K562 (cell line): ENCODE measurements around the gene DPH1. TPM values are rescaled to one million over a fixed set of nuclear protein-coding genes. Genes with fewer than 3 reads are reported as not detected.

ENCODE experiments used
- ATAC-seq: fragments of 200-7000 bp; cut with Tn5 transposase; 3 replicates; pipeline ENCODE4 v1.9.1; 2020; ENCODE audit warnings: moderate library complexity
- BruUV-seq: library from RNA; stranded (reverse); fragments of 400-500 nt; replicated peaks from 2 replicates; lab custom pipeline; 2021; lab: Mats Ljungman, UMichigan
- CTCF ChIA-PET: fragments of 300-600 bp; formaldehyde crosslinking; extraction: SDS; loops from one replicate; lab custom pipeline; 2021; ENCODE audit warnings: low intra/inter-chr PET ratio; lab: Yijun Ruan, JAX
- POLR2A ChIA-PET: fragments of 300-600, 350-650 bp; sonication (Branson Sonifier 250); formaldehyde crosslinking; extraction: SDS; loops from one replicate; lab custom pipeline; 2021; ENCODE audit warnings: antibody characterized with exemption, inconsistent platforms; lab: Yijun Ruan, JAX
- DNase-seq, 4 experiments: peaks; one replicate each; pipeline versions ENCODE4 v3.0.0 to v3.0.0-alpha.2; 2011 to 2018; ENCODE audit warnings: low spot score in 3 of 4, mixed read lengths in 3 of 4; ENCODE audit errors: extremely low read depth in 1 of 4
- FAIRE-seq: peaks from 2 replicates; lab custom pipeline; 2011; peaks lifted over from hg19 to GRCh38; lab: Jason Lieb, UNC
- H2AFZ ChIP-seq: 2 replicates; pipeline ENCODE4 v1.6.0; 2011; ENCODE audit warnings: low read depth, low read length, control low read depth, inconsistent platforms
- H3K27ac ChIP-seq: fragments of 200-600 bp; 3 replicates; pipeline ENCODE4 v1.8.0; 2011; ENCODE audit warnings: low read depth, mild to moderate bottlenecking, control low read depth, inconsistent platforms, low read length, moderate library complexity, mixed read lengths; ENCODE audit errors: extremely low read depth
- H3K27me3 ChIP-seq, 2 experiments: fragments of 300-600 bp in 1 of 2; 2 replicates in 1 of 2; 3 replicates in 1 of 2; pipeline versions ENCODE4 v1.6.0 to v1.8.0; 2011; ENCODE audit warnings: inconsistent platforms in 2 of 2, low read length in 2 of 2, mild to moderate bottlenecking in 1 of 2, mixed read lengths in 1 of 2, moderate library complexity in 1 of 2; ENCODE audit not compliant: control insufficient read depth in 2 of 2, insufficient read depth in 2 of 2
- H3K36me3 ChIP-seq: fragments of 300-600 bp; 3 replicates; pipeline ENCODE4 v1.8.0; 2011; ENCODE audit warnings: mild to moderate bottlenecking, low read length, inconsistent platforms; ENCODE audit not compliant: control insufficient read depth, insufficient read depth
- H3K4me1 ChIP-seq, 2 experiments: fragments of 200-600 bp in 1 of 2; replicated peaks in 1 of 2; 2 replicates in 1 of 2; 3 replicates in 1 of 2; pipeline versions ENCODE4 v1.5.1 to v1.8.0; 2011; ENCODE audit warnings: inconsistent platforms in 2 of 2, low read length in 2 of 2, mild to moderate bottlenecking in 1 of 2, mixed read lengths in 1 of 2, moderate library complexity in 1 of 2; ENCODE audit not compliant: control insufficient read depth in 2 of 2, insufficient read depth in 2 of 2
- H3K4me2 ChIP-seq: 2 replicates; pipeline ENCODE4 v1.6.1; 2011; ENCODE audit warnings: low read length, control low read depth, inconsistent platforms, mixed read lengths; ENCODE audit not compliant: insufficient read depth
- H3K4me3 ChIP-seq: fragments of 200-600 bp; sonication (generic), shearing (Covaris generic); 2 replicates; pipeline ENCODE4 v1.5.1; 2016; ENCODE audit warnings: control low read depth, inconsistent platforms
- H3K79me2 ChIP-seq: fragments of 200-600 bp; 3 replicates; pipeline ENCODE4 v1.8.0; 2011; ENCODE audit warnings: low read length, inconsistent platforms; ENCODE audit not compliant: control insufficient read depth, insufficient read depth
- H3K9ac ChIP-seq, 2 experiments: 2 replicates each; pipeline versions ENCODE4 v1.6.0 to v1.6.1; 2011; ENCODE audit warnings: low read depth in 2 of 2, low read length in 2 of 2, control low read depth in 1 of 2, inconsistent platforms in 1 of 2, mild to moderate bottlenecking in 1 of 2, mixed read lengths in 1 of 2; ENCODE audit not compliant: insufficient read depth in 1 of 2
- H3K9me1 ChIP-seq: one replicate; pipeline ENCODE4 v1.6.0; 2011; ENCODE audit warnings: inconsistent platforms, mild to moderate bottlenecking, low read length, moderate library complexity; ENCODE audit not compliant: control insufficient read depth, insufficient read depth
- H3K9me3 ChIP-seq: replicated peaks from 2 replicates; pipeline ENCODE4 v1.5.1; 2011; ENCODE audit warnings: low read depth, low read length, inconsistent platforms; ENCODE audit not compliant: control insufficient read depth, insufficient read depth
- H4K20me1 ChIP-seq: replicated peaks from 2 replicates; pipeline ENCODE4 v1.6.1; 2011; ENCODE audit warnings: low read length, inconsistent platforms, mixed read lengths; ENCODE audit not compliant: control insufficient read depth, insufficient read depth
- ATF7 ChIP-seq: fragments of 450-650 bp; IDR thresholded peaks from 2 replicates; pipeline ENCODE4 v1.7.1; 2014; ENCODE audit warnings: mild to moderate bottlenecking, moderate library complexity
- COPS2 ChIP-seq: fragments of 450-650 bp; conservative IDR thresholded peaks from 2 replicates; pipeline ENCODE4 v1.6.1; 2016; ENCODE audit warnings: mild to moderate bottlenecking, moderate library complexity
- CREB1 ChIP-seq, 2 experiments: sonication (generic) in 1 of 2; formaldehyde crosslinking in 1 of 2; IDR thresholded peaks; 2 replicates each; pipeline versions ENCODE4 v1.6.1 to v1.8.0; 2012 to 2022; ENCODE audit warnings: inconsistent platforms in 1 of 2, mild to moderate bottlenecking in 1 of 2, missing genetic modification reagents in 1 of 2, moderate library complexity in 1 of 2
- DEAF1 ChIP-seq: fragments of 450-650 bp; formaldehyde crosslinking; IDR thresholded peaks from 2 replicates; pipeline ENCODE4 v1.4.0; 2020; ENCODE audit warnings: mild to moderate bottlenecking, moderate library complexity
- HEY1 ChIP-seq: fragments of 250-450 bp; sonication (Bioruptor Pico); IDR thresholded peaks from 2 replicates; pipeline ENCODE4 v1.5.0; 2020; ENCODE audit warnings: mild to moderate bottlenecking, moderate library complexity, borderline replicate concordance
- NBN ChIP-seq: fragments of 450-650 bp; IDR thresholded peaks from 2 replicates; pipeline ENCODE4 v1.6.1; 2016; ENCODE audit warnings: low read depth, mild to moderate bottlenecking
- NFXL1 ChIP-seq: fragments of 450-650 bp; formaldehyde crosslinking; IDR thresholded peaks from 2 replicates; pipeline ENCODE4 v1.4.0; 2021; ENCODE audit warnings: mild to moderate bottlenecking
- PHF8 ChIP-seq: fragments of 200-600 bp; sonication (generic); IDR thresholded peaks from 2 replicates; pipeline ENCODE4 v1.6.1; 2012; ENCODE audit warnings: mixed run types, mild to moderate bottlenecking, inconsistent platforms, low read length, moderate library complexity, borderline replicate concordance
- PURB ChIP-seq: sonication (generic); formaldehyde crosslinking; IDR thresholded peaks from 2 replicates; pipeline ENCODE4 v1.9.0; 2021; ENCODE audit warnings: low read depth, mild to moderate bottlenecking, missing genetic modification reagents
- SLC30A9 ChIP-seq: fragments of 250-450 bp; sonication (Bioruptor Pico); IDR thresholded peaks from 2 replicates; pipeline ENCODE4 v1.8.0; 2022; ENCODE audit warnings: mild to moderate bottlenecking, moderate library complexity
- SMARCB1 ChIP-seq: IDR thresholded peaks from 2 replicates; pipeline ENCODE4 v1.6.1; 2011; ENCODE audit warnings: improper control_type of control experiment, low read depth; ENCODE audit not compliant: insufficient read length
- SREBF1 ChIP-seq: fragments of 150-350 bp; IDR thresholded peaks from 2 replicates; pipeline ENCODE4 v1.6.1; 2014; ENCODE audit warnings: antibody characterized with exemption, low read depth, low read length, borderline replicate concordance
- ZNF436 ChIP-seq: fragments of 250-450, 450-650 bp; sonication (Bioruptor Pico); formaldehyde crosslinking; IDR thresholded peaks from 2 replicates; pipeline ENCODE4 v1.7.0; 2020; ENCODE audit warnings: mild to moderate bottlenecking
- ZNF76 ChIP-seq: fragments of 250-450 bp; sonication (Bioruptor Pico); IDR thresholded peaks from 2 replicates; pipeline ENCODE4 v1.4.0; 2020; ENCODE audit warnings: mild to moderate bottlenecking, moderate library complexity, borderline replicate concordance
- WGBS: fragments of 100-300 bp; shearing (Covaris generic); methylation state at CpG from one replicate; pipeline ENCODE4 v1.1.6; 2016; ENCODE audit warnings: low coverage, mixed read lengths; ENCODE audit not compliant: insufficient coverage; ENCODE audit errors: missing lambda C conversion rate; 5-methylcytosine and 5-hydroxymethylcytosine counted together
- in situ Hi-C: fragments of 300-500 bp; cut with MboI; formaldehyde crosslinking; loops from 4 replicates; pipeline ENCODE4 v1.15.0; 2018; ENCODE audit warnings: inconsistent platforms, mixed read lengths
- intact Hi-C: fragments of 100-400 bp; cut with micrococcal nuclease; formaldehyde crosslinking; loops from 2 replicates; pipeline ENCODE4 v1.14.2; 2022
- polyA plus RNA-seq, 8 experiments: library from polyadenylated mRNA; depleted of rRNA in 4 of 8; stranded (reverse) in 5 of 8; unstranded in 3 of 8; fragments of >200 nt; fragmentation: Nextera tagmentation in 2 of 8; fragmentation: Illumina TruSeq in 1 of 8; extraction: Ambion mirVana in 2 of 8; extraction: Trizol in 1 of 8; gene quantifications; 2 replicates each; pipeline versions ENCODE4 v1.2.1 to v1.2.3, GENCODE V29; 2011 to 2014; ENCODE audit warnings: inconsistent platforms in 1 of 8, missing spikeins in 1 of 8
- total RNA-seq, 7 experiments: library from RNA; depleted of rRNA in 6 of 7; stranded (reverse); fragments of >200 nt in 6 of 7; fragmentation: Illumina TruSeq in 2 of 7; extraction: Trizol in 2 of 7; gene quantifications; 2 replicates each; pipeline versions ENCODE4 v1.2.1 to v1.2.3, GENCODE V29; 2011 to 2021; ENCODE audit warnings: low replicate concordance in 1 of 7

DPH1 gene
- total and polyA plus RNA-seq, 9 of the 15 experiments (the other 6 are each of a cell fraction or from before 2014, with no cell fraction given) = 0.42 to 40.6 (median 20.2) TPM

- POLR2A ChIA-PET = no interaction called here
- no peaks in the 10 kb centered on the region for H3K79me2 ChIP-seq
- no peaks in the 10 kb centered on the region for H3K9me1 ChIP-seq
- intact Hi-C loops = loop anchor here (1.0 to 10.0 kb wide), 3 partner anchors 121 to 299 kb away; no protein-coding TSS in a partner anchor
- no peaks in the 10 kb centered on the region for H4K20me1 ChIP-seq
- BruUV-seq = no TSS peak
- FAIRE-seq = no peak
- no peaks in the 10 kb centered on the region for H3K36me3 ChIP-seq
- DNase-seq = peak; percentile 38 to 69 (median 46)
- H3K9me3 ChIP-seq = no peaks in the 10 kb centered on the region
- H3K4me2 ChIP-seq = peak overlapping the region; percentile 55
- H3K4me1 ChIP-seq = peaks cover 7 to 51% of the 10 kb centered on the region in 2 experiments; a peak in 4 of 5 replicates
- no peak overlapping the region for H2AFZ ChIP-seq
- peak; percentile 50 for ATAC-seq
- CTCF ChIA-PET = interaction anchor here (0.7 to 2.2 kb wide), 4 partner anchors 115 to 228 kb away, joined by 3 to 25 read pairs (median 4); no protein-coding TSS in a partner anchor
- H3K27ac ChIP-seq = no peak overlapping the region
- H3K9ac ChIP-seq = peak overlapping the region in 1 of 2 experiments; percentile 81; a peak in 2 of 4 replicates
- no peaks in the 10 kb centered on the region for H3K27me3 ChIP-seq
- WGBS = 35% methylated on average over 15 of the region's 84 CpGs
- H3K4me3 ChIP-seq = peak overlapping the region; percentile 37
- in situ Hi-C loops = no loop called here
- no peak for TF ChIP-seq ATF7
- no peak for TF ChIP-seq SMARCB1
- no peak for TF ChIP-seq PURB (CRISPR knock-in tag)
- no peak for TF ChIP-seq SLC30A9
- no peak for TF ChIP-seq NBN
- no peak for TF ChIP-seq SREBF1
- TF ChIP-seq HEY1 (CRISPR knock-in tag) = no peak
- no peak for TF ChIP-seq COPS2
- no peak for TF ChIP-seq NFXL1 (CRISPR knock-in tag)
- TF ChIP-seq PHF8 = no peak
- TF ChIP-seq CREB1 (IDR thresholded peaks at IDR 0.05) = no peak
- 0 out of 2 replicates have a peak, but pooled peaks have one; percentile 21 for TF ChIP-seq CREB1 (CRISPR knock-in tag; IDR thresholded peaks at IDR 0.05)
- TF ChIP-seq ZNF436 (CRISPR knock-in tag) = no peak
- TF ChIP-seq DEAF1 (CRISPR knock-in tag) = 0 out of 2 replicates have a peak, but pooled peaks have one; percentile 18
- TF ChIP-seq ZNF76 (CRISPR knock-in tag) = no peak
Observed at GRCh38 chr17:2053380-2054261, 23.7 kb downstream of the DPH1 start.
